Endothelial cell of umbilical vein (primary cell): ENCODE results near the gene ST6GAL1. TPM values are rescaled to one million over a fixed set of nuclear protein-coding genes. Genes with fewer than 3 reads are reported as not detected.

Source experiments
- BruUV-seq: library from RNA; stranded (reverse); fragments of 400-500 nt; replicated peaks from 2 replicates; lab custom pipeline; 2021; lab: Mats Ljungman, UMichigan
- CTCF ChIA-PET: fragments of 300-600, 350-600 bp; sonication (Branson Sonifier 250); formaldehyde crosslinking; loops from one replicate; lab custom pipeline; 2021; ENCODE audit warnings: antibody characterized with exemption, inconsistent platforms; lab: Charles Lee
- POLR2A ChIA-PET: fragments of 300-600, 350-600 bp; sonication (Branson Sonifier 250); formaldehyde crosslinking; loops from one replicate; lab custom pipeline; 2021; ENCODE audit warnings: antibody characterized with exemption, inconsistent platforms; lab: Charles Lee
- DNase-seq: peaks from one replicate; pipeline ENCODE4 v3.0.0-alpha.2; 2011; ENCODE audit warnings: low read depth, low spot score
- FAIRE-seq: peaks from 2 replicates; lab custom pipeline; 2011; peaks lifted over from hg19 to GRCh38; lab: Jason Lieb, UNC
- H2AFZ ChIP-seq: 2 replicates; pipeline ENCODE4 v1.6.0; 2012; ENCODE audit warnings: low read depth, low read length, control low read depth, inconsistent platforms
- H3K27ac ChIP-seq: 2 replicates; pipeline ENCODE4 v1.5.1; 2011; ENCODE audit warnings: low read depth, mild to moderate bottlenecking, control low read depth, low read length, moderate library complexity; ENCODE audit not compliant: insufficient read depth
- H3K27me3 ChIP-seq, 2 experiments: 2 replicates each; pipeline versions ENCODE4 v1.6.0 to v1.6.1; 2011; ENCODE audit warnings: low read length in 2 of 2, mixed read lengths in 1 of 2; ENCODE audit not compliant: control insufficient read depth in 2 of 2, insufficient read depth in 2 of 2
- H3K36me3 ChIP-seq, 2 experiments: 2 replicates in 1 of 2; 3 replicates in 1 of 2; pipeline ENCODE4 v1.5.1; 2011; ENCODE audit warnings: low read length in 2 of 2, mild to moderate bottlenecking in 1 of 2, moderate library complexity in 1 of 2; ENCODE audit not compliant: control insufficient read depth in 2 of 2, insufficient read depth in 2 of 2; ENCODE audit errors: extremely low read depth in 1 of 2
- H3K4me1 ChIP-seq: 3 replicates; pipeline ENCODE4 v1.5.1; 2011; ENCODE audit warnings: mild to moderate bottlenecking, low read length; ENCODE audit not compliant: control insufficient read depth, insufficient read depth; ENCODE audit errors: extremely low read depth
- H3K4me2 ChIP-seq: 2 replicates; pipeline ENCODE4 v1.6.1; 2011; ENCODE audit warnings: low read length, control low read depth, mixed read lengths; ENCODE audit not compliant: insufficient read depth
- H3K4me3 ChIP-seq, 3 experiments: fragments of 200-600 bp in 1 of 3; sonication (generic), shearing (Covaris generic) in 1 of 3; replicated peaks in 1 of 3; 2 replicates each; pipeline ENCODE4 v1.5.1; 2011 to 2016; ENCODE audit warnings: control low read depth in 3 of 3, low read length in 3 of 3, mild to moderate bottlenecking in 2 of 3, inconsistent platforms in 1 of 3, low read depth in 1 of 3, moderate library complexity in 1 of 3; ENCODE audit not compliant: insufficient read depth in 1 of 3
- H3K79me2 ChIP-seq: 2 replicates; pipeline ENCODE4 v1.6.0; 2012; ENCODE audit warnings: low read length, inconsistent platforms; ENCODE audit not compliant: control insufficient read depth, insufficient read depth
- H3K9ac ChIP-seq: replicated peaks from 2 replicates; pipeline ENCODE3; 2011; ENCODE audit warnings: low read length, control low read depth; ENCODE audit not compliant: insufficient read depth; ENCODE audit errors: extremely low read depth
- H3K9me1 ChIP-seq: replicated peaks from 3 replicates; pipeline ENCODE4 v1.6.0; 2011; ENCODE audit warnings: mild to moderate bottlenecking, low read length; ENCODE audit not compliant: control insufficient read depth, insufficient read depth; ENCODE audit errors: extremely low read depth
- H3K9me3 ChIP-seq: replicated peaks from 2 replicates; pipeline ENCODE4 v1.5.1; 2012; ENCODE audit warnings: low read length, inconsistent platforms; ENCODE audit not compliant: control insufficient read depth, insufficient read depth
- H4K20me1 ChIP-seq: replicated peaks from 2 replicates; pipeline ENCODE3; 2011; ENCODE audit warnings: mild to moderate bottlenecking, low read length; ENCODE audit not compliant: control insufficient read depth, insufficient read depth; ENCODE audit errors: extremely low read depth
- EZH2 ChIP-seq: IDR thresholded peaks from 2 replicates; pipeline ENCODE4 v1.6.1; 2012; ENCODE audit warnings: borderline replicate concordance, low read depth, mild to moderate bottlenecking, moderate library complexity, low read length, inconsistent platforms; ENCODE audit not compliant: severe bottlenecking
- FOS ChIP-seq: IDR thresholded peaks from 2 replicates; pipeline ENCODE4 v1.6.1; 2011; ENCODE audit warnings: mild to moderate bottlenecking, low read length, moderate library complexity, borderline replicate concordance; ENCODE audit not compliant: insufficient read depth
- GATA2 ChIP-seq: IDR thresholded peaks from 2 replicates; pipeline ENCODE4 v1.7.0; 2011; ENCODE audit warnings: low read depth, mild to moderate bottlenecking, moderate library complexity, mixed read lengths, low read length; ENCODE audit not compliant: insufficient read length, insufficient read depth
- JUN ChIP-seq: IDR thresholded peaks from 2 replicates; pipeline ENCODE4 v1.6.1; 2011; ENCODE audit warnings: borderline replicate concordance, low read depth; ENCODE audit not compliant: insufficient read length, insufficient read depth
- MAX ChIP-seq: IDR thresholded peaks from 2 replicates; pipeline ENCODE4 v1.6.1; 2011; ENCODE audit not compliant: insufficient read depth, insufficient read length
- MYC ChIP-seq: IDR thresholded peaks from one replicate; pipeline ENCODE4 v1.6.1; 2011; ENCODE audit warnings: mild to moderate bottlenecking, low read depth, low read length
- POLR2A ChIP-seq: IDR thresholded peaks from 2 replicates; pipeline ENCODE4 v1.6.1; 2012; ENCODE audit warnings: low read depth, mild to moderate bottlenecking, control low read depth, low read length
- POLR2AphosphoS5 ChIP-seq: IDR thresholded peaks from 2 replicates; pipeline ENCODE4 v1.6.1; 2012; ENCODE audit warnings: low read depth, mild to moderate bottlenecking, control low read depth, low read length, moderate library complexity; ENCODE audit not compliant: insufficient read depth
- dilution Hi-C: fragments of 300-500 bp; cut with MboI; formaldehyde crosslinking; loops from one replicate; pipeline ENCODE4 v1.15.0; 2019; ENCODE audit warnings: low sequenced_read_pairs; ENCODE audit not compliant: extremely low pct_ligation_motif_present
- intact Hi-C: fragments of 100-400 bp; cut with micrococcal nuclease; formaldehyde crosslinking; loops from one replicate; pipeline ENCODE4 v1.10.0; 2022
- polyA plus RNA-seq, 4 experiments: library from polyadenylated mRNA; depleted of rRNA in 3 of 4; stranded (reverse) in 3 of 4; unstranded in 1 of 4; fragments of >200 nt; gene quantifications; 2 replicates each; pipeline versions ENCODE4 v1.2.1 to v1.2.3, GENCODE V29; 2011 to 2012; ENCODE audit warnings: missing spikeins in 1 of 4
- total RNA-seq: library from RNA; stranded (reverse); gene quantifications from 2 replicates; pipeline ENCODE4 v1.2.3, GENCODE V29; 2021
- TF ChIP-seq, protein P1 (sequence below), 2 donors: IDR thresholded peaks; 1 replicate in 1 of 2; 2 replicates in 1 of 2; pipeline ENCODE4 v1.5.1; 2011; ENCODE audit warnings: low read length in 2 of 2, mild to moderate bottlenecking in 2 of 2, moderate library complexity in 2 of 2, control low read depth in 1 of 2, inconsistent platforms in 1 of 2, low read depth in 1 of 2; ENCODE audit not compliant: insufficient read depth in 1 of 2; ENCODE audit errors: extremely low read depth in 1 of 2

Gene ST6GAL1
- total and polyA plus RNA-seq, 2 donors (not counting 3 experiments of a cell fraction or from before 2014, with no cell fraction given): 63.9 to 101 TPM

- Histone ChIP-seq H3K4me3 (no peak overlapping the region), H3K27ac (no peak overlapping the region), H3K9me1 (no peaks in the 10 kb centered on the region), H4K20me1 (no peaks in the 10 kb centered on the region), H3K4me1 (peaks cover 15% of the 10 kb centered on the region), H3K9me3 (no peaks in the 10 kb centered on the region), H3K4me2 (no peak overlapping the region), H3K36me3 (peaks cover 13 to 58% of the 10 kb centered on the region in 2 experiments), H2AFZ (no peak overlapping the region), H3K9ac (no peak overlapping the region), H3K79me2 (no peaks in the 10 kb centered on the region), H3K27me3 (no peaks in the 10 kb centered on the region)
- BruUV-seq: no TSS peak
- FAIRE-seq (no peak), DNase-seq (no peak)
- intact Hi-C loops (no loop called here), dilution Hi-C loops (no loop called here)
- CTCF ChIA-PET: interaction anchor here (1.1 to 1.5 kb wide), 2 partner anchors 42 to 126 kb away, joined by 5 to 6 read pairs; no protein-coding TSS in a partner anchor
- no peak for TF ChIP-seq FOS
- TF ChIP-seq POLR2AphosphoS5: no peak
- TF ChIP-seq EZH2: no peak
- TF ChIP-seq, protein P1, sequence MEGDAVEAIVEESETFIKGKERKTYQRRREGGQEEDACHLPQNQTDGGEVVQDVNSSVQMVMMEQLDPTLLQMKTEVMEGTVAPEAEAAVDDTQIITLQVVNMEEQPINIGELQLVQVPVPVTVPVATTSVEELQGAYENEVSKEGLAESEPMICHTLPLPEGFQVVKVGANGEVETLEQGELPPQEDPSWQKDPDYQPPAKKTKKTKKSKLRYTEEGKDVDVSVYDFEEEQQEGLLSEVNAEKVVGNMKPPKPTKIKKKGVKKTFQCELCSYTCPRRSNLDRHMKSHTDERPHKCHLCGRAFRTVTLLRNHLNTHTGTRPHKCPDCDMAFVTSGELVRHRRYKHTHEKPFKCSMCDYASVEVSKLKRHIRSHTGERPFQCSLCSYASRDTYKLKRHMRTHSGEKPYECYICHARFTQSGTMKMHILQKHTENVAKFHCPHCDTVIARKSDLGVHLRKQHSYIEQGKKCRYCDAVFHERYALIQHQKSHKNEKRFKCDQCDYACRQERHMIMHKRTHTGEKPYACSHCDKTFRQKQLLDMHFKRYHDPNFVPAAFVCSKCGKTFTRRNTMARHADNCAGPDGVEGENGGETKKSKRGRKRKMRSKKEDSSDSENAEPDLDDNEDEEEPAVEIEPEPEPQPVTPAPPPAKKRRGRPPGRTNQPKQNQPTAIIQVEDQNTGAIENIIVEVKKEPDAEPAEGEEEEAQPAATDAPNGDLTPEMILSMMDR (IDR thresholded peaks at IDR 0.05; ENCODE audit: extremely low read depth in 1 of 2, insufficient read depth in 1 of 2, low read depth in 1 of 2, low read length in 2 of 2): no peak
- no peak for TF ChIP-seq GATA2
- TF ChIP-seq MYC: no peak
- no peak for TF ChIP-seq MAX
- TF ChIP-seq POLR2A: no peak
- no peak for TF ChIP-seq JUN
- POLR2A ChIA-PET: no interaction called here
Measured at GRCh38 chr3:186974824-186975313, 44.5 kb downstream of the ST6GAL1 start.
